Tibial nerve (tissue), 3 donors: Measurements from ENCODE around the gene PGAP6.

Experiments used
- CTCF ChIP-seq, 5 experiments: fragments of 200-600 bp in 3 of 5; fragments of 450-650 bp in 2 of 5; sonication (generic) in 3 of 5; IDR thresholded peaks; one replicate each; pipeline ENCODE4 v1.5.1; 2016 to 2019; ENCODE audit warnings: antibody characterized with exemption in 5 of 5, mild to moderate bottlenecking in 3 of 5, moderate library complexity in 2 of 5
- POLR2A ChIP-seq, 2 donors: fragments of 450-650 bp; IDR thresholded peaks; one replicate each; pipeline ENCODE4 v1.6.1; 2017; ENCODE audit warnings: antibody characterized with exemption in 2 of 2, mild to moderate bottlenecking in 2 of 2, moderate library complexity in 2 of 2

DNA sequence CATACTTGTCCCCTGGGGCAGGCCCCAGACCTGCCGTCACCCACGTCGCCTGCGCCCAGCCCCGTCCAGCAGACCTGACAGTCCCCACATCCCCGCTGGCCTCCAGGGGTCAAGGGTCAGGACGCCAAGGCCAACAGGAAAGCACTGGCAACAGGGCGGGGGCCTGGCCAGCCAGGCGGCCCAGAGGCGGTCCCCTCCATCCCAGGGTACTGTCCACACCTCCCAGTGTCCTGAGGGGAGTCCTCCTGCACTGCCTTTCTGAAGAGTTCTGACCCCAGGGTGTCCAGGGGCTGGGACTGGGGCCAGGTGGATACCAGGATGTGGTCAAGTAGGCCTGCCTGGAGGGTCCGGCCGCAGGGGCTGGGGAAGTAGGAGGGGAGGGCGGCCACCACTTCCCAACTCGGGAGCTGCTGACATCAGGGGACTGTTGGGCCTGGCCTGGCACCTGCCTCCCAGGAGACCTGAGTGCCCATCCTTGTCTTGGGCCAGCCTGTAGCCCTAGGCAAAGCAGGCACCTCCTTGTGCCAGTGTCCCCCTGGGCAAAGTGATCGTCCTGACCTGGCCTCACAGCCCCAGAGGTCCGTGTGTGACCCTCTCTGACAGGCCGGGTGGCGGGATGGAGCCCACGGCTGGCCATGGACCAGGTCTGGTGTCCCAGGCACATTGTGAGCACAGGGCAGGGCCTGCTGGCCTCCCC is 22.6 kb downstream of the PGAP6 start:
- TF ChIP-seq CTCF (IDR thresholded peaks at IDR 0.05) (no peak), POLR2A (IDR thresholded peaks at IDR 0.05) (no peak)
